IMR-90 (cell line): ENCODE data around the gene ARL4C. TPM values are rescaled to one million over a fixed set of nuclear protein-coding genes. Genes with fewer than 3 reads are reported as not detected.

Source experiments
- ATAC-seq: fragments of 200-7000 bp; cut with Tn5 transposase; 2 replicates; pipeline ENCODE4 v1.9.1; 2020; ENCODE audit warnings: low read depth, mild to moderate bottlenecking, moderate library complexity
- BruUV-seq: library from RNA; stranded (reverse); fragments of 400-500 nt; replicated peaks from 2 replicates; lab custom pipeline; 2021; lab: Mats Ljungman, UMichigan
- CTCF ChIA-PET: fragments of 300-600 bp; formaldehyde crosslinking; extraction: SDS; loops from one replicate; lab custom pipeline; 2021; ENCODE audit warnings: antibody characterized with exemption; lab: Yijun Ruan, JAX
- POLR2A ChIA-PET: fragments of 300-600 bp; sonication (Branson Sonifier 250); formaldehyde crosslinking; loops from one replicate; lab custom pipeline; 2022; ENCODE audit warnings: antibody characterized with exemption; ENCODE audit not compliant: unreplicated experiment; lab: Charles Lee
- DNase-seq: peaks from one replicate; pipeline ENCODE4 v3.0.0; 2013
- H2AFZ ChIP-seq: replicated peaks from 2 replicates; pipeline ENCODE3; 2013; ENCODE audit warnings: low read length, mild to moderate bottlenecking; ENCODE audit not compliant: poor library complexity
- H2AK5ac ChIP-seq: 2 replicates; pipeline ENCODE4 v1.6.1; 2013; ENCODE audit warnings: low read depth, low read length, inconsistent platforms
- H2AK9ac ChIP-seq: replicated peaks from 2 replicates; pipeline ENCODE3; 2013; ENCODE audit warnings: mild to moderate bottlenecking, low read depth, low read length, moderate library complexity; ENCODE audit not compliant: poor library complexity
- H2BK120ac ChIP-seq: 2 replicates; pipeline ENCODE4 v1.6.1; 2013; ENCODE audit warnings: low read depth, low read length, inconsistent platforms
- H2BK15ac ChIP-seq: 3 replicates; pipeline ENCODE4 v1.6.1; 2013; ENCODE audit warnings: low read depth, low read length, inconsistent platforms
- H2BK20ac ChIP-seq: 2 replicates; pipeline ENCODE4 v1.6.1; 2013; ENCODE audit warnings: low read depth, mild to moderate bottlenecking, inconsistent platforms, low read length, moderate library complexity
- H2BK5ac ChIP-seq: 2 replicates; pipeline ENCODE4 v1.6.1; 2013; ENCODE audit warnings: mild to moderate bottlenecking, low read depth, low read length, inconsistent platforms; ENCODE audit not compliant: poor library complexity, severe bottlenecking
- H3K14ac ChIP-seq: replicated peaks from 2 replicates; pipeline ENCODE4 v1.6.1; 2013; ENCODE audit warnings: low read depth, low read length, inconsistent platforms
- H3K18ac ChIP-seq: 2 replicates; pipeline ENCODE4 v1.6.1; 2013; ENCODE audit warnings: low read depth, low read length, control low read depth
- H3K23ac ChIP-seq: 2 replicates; pipeline ENCODE4 v1.6.1; 2013; ENCODE audit warnings: low read depth, low read length, inconsistent platforms
- H3K27ac ChIP-seq: 2 replicates; pipeline ENCODE4 v1.5.1; 2013; ENCODE audit warnings: mild to moderate bottlenecking, control low read depth, low read length; ENCODE audit not compliant: insufficient read depth
- H3K27me3 ChIP-seq: 2 replicates; pipeline ENCODE4 v1.6.1; 2013; ENCODE audit warnings: low read length; ENCODE audit not compliant: control insufficient read depth, insufficient read depth
- H3K36me3 ChIP-seq: 2 replicates; pipeline ENCODE4 v1.6.1; 2013; ENCODE audit warnings: low read length, mixed read lengths; ENCODE audit not compliant: control insufficient read depth, insufficient read depth
- H3K4ac ChIP-seq: 2 replicates; pipeline ENCODE4 v1.6.1; 2013; ENCODE audit warnings: low read depth, low read length, inconsistent platforms
- H3K4me1 ChIP-seq: 2 replicates; pipeline ENCODE4 v1.6.1; 2013; ENCODE audit warnings: low read length, mixed read lengths; ENCODE audit not compliant: control insufficient read depth, insufficient read depth
- H3K4me2 ChIP-seq: 2 replicates; pipeline ENCODE4 v1.6.1; 2013; ENCODE audit warnings: low read depth, mild to moderate bottlenecking, control low read depth, low read length, moderate library complexity
- H3K4me3 ChIP-seq: 2 replicates; pipeline ENCODE4 v1.5.1; 2013; ENCODE audit warnings: low read depth, mild to moderate bottlenecking, control low read depth, low read length, moderate library complexity; ENCODE audit not compliant: insufficient read depth
- H3K56ac ChIP-seq: 2 replicates; pipeline ENCODE4 v1.6.1; 2013; ENCODE audit warnings: low read length, inconsistent platforms; ENCODE audit not compliant: insufficient read depth; ENCODE audit errors: extremely low read depth
- H3K79me1 ChIP-seq, 2 experiments: 2 replicates each; pipeline ENCODE4 v1.6.1; 2013; ENCODE audit warnings: low read length in 2 of 2, inconsistent platforms in 1 of 2, low read depth in 1 of 2
- H3K9ac ChIP-seq: 2 replicates; pipeline ENCODE4 v1.6.1; 2013; ENCODE audit warnings: low read depth, low read length, control low read depth
- H3K9me1 ChIP-seq: 2 replicates; pipeline ENCODE4 v1.6.1; 2013; ENCODE audit warnings: low read length, inconsistent platforms; ENCODE audit not compliant: insufficient read depth
- H3K9me3 ChIP-seq: 2 replicates; pipeline ENCODE4 v1.6.1; 2013; ENCODE audit warnings: low read length; ENCODE audit not compliant: control insufficient read depth, insufficient read depth
- H4K20me1 ChIP-seq: 2 replicates; pipeline ENCODE4 v1.6.1; 2013; ENCODE audit warnings: low read length, inconsistent platforms; ENCODE audit not compliant: insufficient read depth
- H4K5ac ChIP-seq: 2 replicates; pipeline ENCODE4 v1.6.1; 2013; ENCODE audit warnings: mild to moderate bottlenecking, low read depth, low read length, control low read depth
- H4K8ac ChIP-seq, 2 experiments: 2 replicates each; pipeline ENCODE4 v1.6.1; 2013; ENCODE audit warnings: low read depth in 2 of 2, low read length in 2 of 2, control low read depth in 1 of 2, inconsistent platforms in 1 of 2
- H4K91ac ChIP-seq: 2 replicates; pipeline ENCODE4 v1.6.1; 2013; ENCODE audit warnings: low read depth, low read length, inconsistent platforms; ENCODE audit not compliant: insufficient read depth
- CHD1 ChIP-seq: IDR thresholded peaks from 2 replicates; pipeline ENCODE4 v1.6.1; 2012; ENCODE audit warnings: low read depth, low read length, improper control_type of control experiment
- FOS ChIP-seq: fragments of 150-350 bp; IDR thresholded peaks from 2 replicates; pipeline ENCODE4 v1.6.1; 2016; ENCODE audit warnings: low read depth, low read length
- RAD21 ChIP-seq: IDR thresholded peaks from 2 replicates; pipeline ENCODE4 v1.6.1; 2012; ENCODE audit warnings: low read length, improper control_type of control experiment
- RFX5 ChIP-seq: IDR thresholded peaks from 2 replicates; pipeline ENCODE4 v1.8.0; 2012; ENCODE audit warnings: low read depth, mild to moderate bottlenecking, low read length, moderate library complexity
- SMC3 ChIP-seq: fragments of 150-350 bp; IDR thresholded peaks from 2 replicates; pipeline ENCODE4 v1.6.1; 2016; ENCODE audit warnings: low read depth, mild to moderate bottlenecking, antibody characterized with exemption, low read length, moderate library complexity
- WGBS, 2 experiments: methylation state at CpG; one replicate each; pipeline versions ENCODE4 v1.1.5 to v1.1.7; 2013; ENCODE audit warnings: missing lambda C conversion rate in 2 of 2; ENCODE audit not compliant: insufficient read length in 1 of 2; ENCODE audit errors: extremely low coverage in 2 of 2; 5-methylcytosine and 5-hydroxymethylcytosine counted together
- dilution Hi-C: fragments of 300-500 bp; cut with HindIII; formaldehyde crosslinking; loops from one replicate; pipeline ENCODE4 v1.14.3; 2018; ENCODE audit warnings: low sequenced_read_pairs; ENCODE audit not compliant: unreplicated experiment
- in situ Hi-C: fragments of 300-500 bp; cut with MboI; formaldehyde crosslinking; loops from 3 replicates; pipeline ENCODE4 v1.14.3; 2019; ENCODE audit warnings: low sequenced_read_pairs, inconsistent platforms, mixed read lengths
- intact Hi-C: fragments of 100-400 bp; cut with micrococcal nuclease; formaldehyde crosslinking; loops from 2 replicates; pipeline ENCODE4 v1.10.0; 2022
- polyA plus RNA-seq, 3 experiments: library from polyadenylated mRNA; depleted of rRNA; stranded (reverse); fragments of >200 nt; gene quantifications; 2 replicates each; pipeline ENCODE4 v1.2.3, GENCODE V29; 2012; ENCODE audit warnings: low replicate concordance in 1 of 3
- total RNA-seq: library from RNA; depleted of rRNA; stranded (reverse); fragments of >200 nt; gene quantifications from 2 replicates; pipeline ENCODE4 v1.2.3, GENCODE V29; 2012
- TF ChIP-seq, protein P1 (sequence below): conservative IDR thresholded peaks from 2 replicates; pipeline ENCODE4 v1.5.1; 2012; ENCODE audit warnings: mild to moderate bottlenecking, low read depth, low read length, improper control_type of control experiment

Gene ARL4C
- total and polyA plus RNA-seq, 2 of the 4 experiments (the other 2 are of a cell fraction), result 7.7 to 8.2 TPM

DNA sequence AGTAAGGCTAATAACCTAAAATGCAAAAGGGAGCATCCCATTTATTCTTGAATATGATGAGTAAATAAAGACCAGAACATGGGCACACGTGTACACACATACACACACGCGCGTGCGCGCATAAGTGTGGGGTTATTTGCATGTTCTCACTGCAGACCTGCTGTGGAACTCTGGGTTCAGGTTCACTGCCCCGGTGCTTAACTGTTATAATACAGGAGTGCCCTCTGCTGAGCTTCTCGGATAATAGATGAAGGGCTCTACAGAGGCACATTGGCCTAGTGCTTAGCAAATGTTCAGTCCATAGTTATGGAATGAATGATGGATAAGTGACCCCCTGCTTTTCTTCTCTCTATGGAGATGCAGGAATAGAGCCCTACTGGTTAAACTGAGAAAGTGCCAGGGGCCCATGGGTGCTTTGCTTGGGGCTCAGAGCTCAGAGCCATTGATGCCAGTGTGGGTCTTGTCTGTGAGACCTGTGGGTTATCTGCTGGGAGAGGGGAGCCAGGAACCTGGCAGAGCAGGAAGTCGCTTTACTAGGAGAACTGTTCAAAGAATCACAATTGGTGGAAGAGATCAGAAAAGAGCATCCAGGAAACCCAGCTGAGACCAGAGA lies 3.6 kb upstream of the ARL4C start:
- peak; percentile 65 for DNase-seq
- no peak overlapping the region for H4K5ac ChIP-seq
- no CpG with 5 or more reads among the region's 9 CpGs for WGBS, 2 experiments
- peaks cover 6% of the 10 kb centered on the region; the same call in 1 of the 2 replicates for H4K20me1 ChIP-seq
- no peak overlapping the region for H2BK120ac ChIP-seq
- no peak overlapping the region for H3K4ac ChIP-seq
- no peak overlapping the region for H3K4me3 ChIP-seq
- no peak overlapping the region for H3K27ac ChIP-seq
- H3K36me3 ChIP-seq, result no peaks in the 10 kb centered on the region
- H2AK9ac ChIP-seq, result no peak overlapping the region
- TF ChIP-seq, protein P1, sequence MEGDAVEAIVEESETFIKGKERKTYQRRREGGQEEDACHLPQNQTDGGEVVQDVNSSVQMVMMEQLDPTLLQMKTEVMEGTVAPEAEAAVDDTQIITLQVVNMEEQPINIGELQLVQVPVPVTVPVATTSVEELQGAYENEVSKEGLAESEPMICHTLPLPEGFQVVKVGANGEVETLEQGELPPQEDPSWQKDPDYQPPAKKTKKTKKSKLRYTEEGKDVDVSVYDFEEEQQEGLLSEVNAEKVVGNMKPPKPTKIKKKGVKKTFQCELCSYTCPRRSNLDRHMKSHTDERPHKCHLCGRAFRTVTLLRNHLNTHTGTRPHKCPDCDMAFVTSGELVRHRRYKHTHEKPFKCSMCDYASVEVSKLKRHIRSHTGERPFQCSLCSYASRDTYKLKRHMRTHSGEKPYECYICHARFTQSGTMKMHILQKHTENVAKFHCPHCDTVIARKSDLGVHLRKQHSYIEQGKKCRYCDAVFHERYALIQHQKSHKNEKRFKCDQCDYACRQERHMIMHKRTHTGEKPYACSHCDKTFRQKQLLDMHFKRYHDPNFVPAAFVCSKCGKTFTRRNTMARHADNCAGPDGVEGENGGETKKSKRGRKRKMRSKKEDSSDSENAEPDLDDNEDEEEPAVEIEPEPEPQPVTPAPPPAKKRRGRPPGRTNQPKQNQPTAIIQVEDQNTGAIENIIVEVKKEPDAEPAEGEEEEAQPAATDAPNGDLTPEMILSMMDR, result peak; percentile 75
- TF ChIP-seq CHD1, result no peak
- peak; percentile 90 for TF ChIP-seq RAD21
- TF ChIP-seq RFX5, result no peak
- TF ChIP-seq FOS, result no peak
- TF ChIP-seq SMC3, result peak; percentile 91
- ATAC-seq, result peak; percentile 27
- BruUV-seq, result no TSS peak
- H3K9ac ChIP-seq, result no peak overlapping the region
- dilution Hi-C loops, result loop anchor here (25.0 kb wide), 1 partner anchor 163 kb away; no protein-coding TSS in a partner anchor
- H3K9me3 ChIP-seq, result no peaks in the 10 kb centered on the region
- no peaks in the 10 kb centered on the region for H3K27me3 ChIP-seq
- H3K18ac ChIP-seq, result no peak overlapping the region
- H3K4me1 ChIP-seq, result peaks cover 4% of the 10 kb centered on the region
- no peak overlapping the region for H4K91ac ChIP-seq
- no peak overlapping the region for H3K4me2 ChIP-seq
- no peak overlapping the region for H4K8ac ChIP-seq
- ChIA-PET POLR2A (no interaction called here), CTCF (interaction anchor here (0.5 to 2.1 kb wide), 8 partner anchors 44 to 525 kb away, joined by 3 to 9 read pairs (median 3); no protein-coding TSS in a partner anchor)
- no peak overlapping the region for H2AFZ ChIP-seq
- intact Hi-C loops, result loop anchor here (1.0 to 2.0 kb wide), 5 partner anchors 211 to 616 kb away; no protein-coding TSS in a partner anchor
- H3K56ac ChIP-seq, result no peak overlapping the region
- H3K79me1 ChIP-seq, result peaks cover 4 to 9% of the 10 kb centered on the region in 2 experiments; a peak in 3 of 4 replicates
- no peak overlapping the region for H3K23ac ChIP-seq
- H2BK5ac ChIP-seq, result no peak overlapping the region
- H3K9me1 ChIP-seq, result peaks cover 5% of the 10 kb centered on the region
- H2AK5ac ChIP-seq, result no peak overlapping the region
- no peak overlapping the region for H3K14ac ChIP-seq
- no peak overlapping the region for H2BK15ac ChIP-seq
- H2BK20ac ChIP-seq, result no peak overlapping the region
- in situ Hi-C loops, result loop anchor here (5.0 kb wide), 1 partner anchor 363 kb away; no protein-coding TSS in a partner anchor
